CD4-positive, alpha-beta T cell treated with Interferon gamma for 1 hour (primary cell): ENCODE data around the gene KRTAP10-10.
A peak's percentile ranks its signal among the peaks of the same experiment; 100 is the strongest.
"Not testable (repeated sequence)": the region's sequence is repeated elsewhere in the genome, so short reads cannot be mapped to it uniquely, and the experiment has no call there.

Experiments used
- DNase-seq: peaks from one replicate; pipeline ENCODE4 v3.0.0-alpha.2; 2020

The KRTAP10-10 gene

DNA sequence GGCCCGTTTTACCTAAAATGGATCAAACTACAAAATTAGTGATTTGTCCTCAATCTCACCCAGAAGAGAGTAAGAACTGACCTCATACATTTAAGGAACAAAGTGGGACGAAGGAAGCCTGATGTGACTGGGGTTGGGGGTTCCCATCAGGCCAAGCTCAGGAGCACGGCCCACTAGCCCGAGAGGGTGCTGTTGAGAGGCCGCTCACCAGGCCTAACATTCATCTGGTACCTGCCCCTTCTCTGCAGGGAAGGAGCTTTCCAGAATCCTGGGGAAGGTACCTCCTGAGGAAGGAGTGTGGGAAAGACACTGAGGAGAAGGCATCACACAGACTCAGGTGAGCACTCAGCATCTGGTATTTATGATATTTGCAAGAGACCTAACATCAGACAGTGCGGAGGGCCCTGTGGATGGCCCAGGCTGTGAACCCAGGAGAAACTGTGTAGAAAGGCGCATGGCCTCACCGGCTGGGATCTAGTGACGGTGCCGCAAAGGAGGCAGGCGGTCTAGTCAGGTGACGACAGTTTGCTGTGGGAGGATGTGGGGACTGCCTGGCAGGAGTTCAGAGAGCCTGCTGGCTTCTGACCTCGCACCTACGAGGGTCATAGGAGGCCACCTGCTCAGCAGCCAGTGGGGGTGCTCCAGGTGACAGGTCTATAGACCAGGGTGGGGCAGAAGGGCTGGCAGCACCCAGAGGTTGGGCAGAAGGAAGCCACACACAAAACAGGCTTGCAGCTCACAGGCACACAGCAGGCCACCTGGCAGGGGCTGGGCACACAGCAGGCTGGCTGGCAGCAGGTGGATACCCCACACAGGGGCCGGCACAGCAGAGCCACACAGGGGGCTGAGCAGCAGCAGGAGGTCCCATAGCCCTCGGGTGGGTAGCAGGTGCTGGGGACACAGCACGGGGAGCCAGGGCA, 16.8 kb downstream of the KRTAP10-10 start:
- DNase-seq = peak; percentile 82

DNA sequence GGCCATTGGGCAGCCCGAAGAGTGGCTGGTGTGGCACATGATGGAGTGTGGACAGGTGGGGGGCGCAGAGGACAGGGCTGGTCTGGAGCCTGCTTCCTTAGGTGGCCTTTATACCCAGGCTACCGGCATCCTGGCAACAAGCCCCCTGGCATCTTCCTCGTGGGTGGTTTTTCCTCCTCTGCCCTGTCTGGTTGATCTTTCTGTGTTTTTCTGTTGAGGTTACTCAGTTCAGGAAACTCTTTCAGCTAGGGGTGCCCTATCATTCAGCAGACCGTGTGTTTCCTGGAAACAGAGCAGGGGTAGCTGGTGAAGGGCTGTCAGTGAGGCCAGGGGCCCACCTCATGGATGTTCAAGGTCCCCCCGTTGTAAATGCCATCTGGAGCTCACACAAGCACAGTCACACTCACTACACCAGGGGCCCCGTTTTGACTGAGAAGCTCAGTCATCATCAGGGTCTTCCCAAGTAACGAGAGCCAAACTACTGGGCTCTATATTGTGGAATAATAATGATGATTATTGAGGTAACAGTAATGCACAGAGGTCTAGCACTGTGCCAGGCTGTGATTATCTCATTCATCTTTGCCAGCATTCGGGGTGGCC, 17.5 kb downstream of the KRTAP10-10 start, which contains the start of gene KRTAP12-4:
TSS of gene KRTAP12-4 (minus strand) at position 84 of the 600 bp plus-strand sequence. CDS start at position 39, 45 bp downstream.
- no peak for DNase-seq

DNA sequence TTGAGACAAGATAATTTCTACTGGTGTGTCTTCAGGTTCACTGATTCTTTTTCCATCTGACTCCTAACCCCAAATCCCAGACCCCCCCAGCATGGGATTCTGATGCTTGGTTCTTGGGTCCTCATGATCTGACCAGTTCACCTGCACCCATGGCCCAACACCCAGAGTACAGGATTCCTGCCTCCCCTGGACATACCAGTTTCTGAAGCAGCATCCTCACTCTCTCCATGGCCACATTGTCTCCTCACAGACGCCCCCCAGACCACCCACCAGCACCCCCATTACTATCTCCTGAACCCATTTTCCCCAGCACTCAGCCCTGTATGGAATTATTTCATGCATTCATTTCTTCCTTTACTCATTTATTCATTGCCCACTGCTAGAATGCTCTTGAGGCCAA, 19.7 kb downstream of the KRTAP10-10 start:
- DNase-seq = no peak

DNA sequence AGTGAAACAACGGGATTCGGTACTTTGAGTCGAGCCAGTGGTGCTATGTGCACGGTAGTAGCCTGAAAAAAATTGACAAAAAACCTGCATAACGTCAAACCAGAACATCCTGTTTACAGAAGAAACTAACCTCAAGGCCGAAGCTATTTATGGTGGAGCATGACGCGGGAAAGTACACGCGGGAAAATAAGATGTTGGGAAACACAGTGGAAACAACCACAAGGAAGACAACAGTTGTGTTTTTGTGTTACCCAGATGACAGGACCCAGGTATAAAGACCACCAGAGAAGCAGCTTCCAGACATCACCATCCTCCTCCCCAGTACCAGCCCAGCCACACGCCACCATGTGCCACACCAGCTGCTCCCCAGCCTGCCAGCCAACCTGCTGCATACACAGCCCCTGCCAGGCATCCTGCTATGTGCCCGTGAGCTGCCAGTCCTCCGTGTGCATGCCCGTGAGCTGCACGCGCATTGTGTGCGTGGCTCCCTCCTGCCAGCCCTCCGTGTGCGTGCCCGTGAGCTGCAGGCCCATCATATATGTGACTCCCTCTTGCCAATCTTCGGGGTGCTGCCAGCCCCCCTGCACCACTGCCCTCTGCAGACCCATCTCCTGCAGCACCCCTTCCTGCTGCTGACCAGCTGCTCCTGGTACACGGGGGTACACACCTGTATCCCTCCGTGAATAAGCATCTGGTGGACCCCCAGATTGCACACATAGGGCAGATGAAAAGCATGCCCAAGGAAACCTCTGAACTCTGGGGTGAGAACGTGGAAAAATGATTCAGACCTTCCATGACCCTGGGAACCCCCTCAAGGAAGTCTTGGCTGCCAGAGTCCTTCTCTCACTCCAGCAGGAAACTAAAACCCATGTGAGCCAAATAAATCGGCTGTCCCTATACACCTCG, 20.7 kb downstream of the KRTAP10-10 start, which contains the start of gene KRTAP12-3:
TSS of gene KRTAP12-3 (plus strand) at position 298 of the 906 bp plus-strand sequence. CDS start at position 346, 48 bp downstream.
- DNase-seq = peak; percentile 68

DNA sequence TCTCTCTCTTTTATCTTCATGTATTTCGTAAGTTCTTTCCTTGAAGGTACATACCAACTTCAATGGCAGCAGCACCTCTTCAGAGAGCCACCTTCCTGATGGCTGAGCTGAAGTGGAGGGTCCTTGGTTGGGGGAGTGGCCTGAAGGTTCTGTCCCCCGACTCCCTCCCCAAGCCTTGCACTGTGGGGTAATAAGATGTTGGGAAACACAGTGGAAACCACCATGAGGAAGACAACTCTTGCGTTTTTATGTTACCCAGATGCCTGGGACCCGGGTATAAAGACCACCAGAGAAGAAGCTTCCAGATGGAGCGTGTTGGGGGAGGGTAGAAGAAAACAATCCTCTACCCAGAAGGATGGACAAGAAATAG, 21.4 kb downstream of the KRTAP10-10 start:
- DNase-seq = no peak

DNA sequence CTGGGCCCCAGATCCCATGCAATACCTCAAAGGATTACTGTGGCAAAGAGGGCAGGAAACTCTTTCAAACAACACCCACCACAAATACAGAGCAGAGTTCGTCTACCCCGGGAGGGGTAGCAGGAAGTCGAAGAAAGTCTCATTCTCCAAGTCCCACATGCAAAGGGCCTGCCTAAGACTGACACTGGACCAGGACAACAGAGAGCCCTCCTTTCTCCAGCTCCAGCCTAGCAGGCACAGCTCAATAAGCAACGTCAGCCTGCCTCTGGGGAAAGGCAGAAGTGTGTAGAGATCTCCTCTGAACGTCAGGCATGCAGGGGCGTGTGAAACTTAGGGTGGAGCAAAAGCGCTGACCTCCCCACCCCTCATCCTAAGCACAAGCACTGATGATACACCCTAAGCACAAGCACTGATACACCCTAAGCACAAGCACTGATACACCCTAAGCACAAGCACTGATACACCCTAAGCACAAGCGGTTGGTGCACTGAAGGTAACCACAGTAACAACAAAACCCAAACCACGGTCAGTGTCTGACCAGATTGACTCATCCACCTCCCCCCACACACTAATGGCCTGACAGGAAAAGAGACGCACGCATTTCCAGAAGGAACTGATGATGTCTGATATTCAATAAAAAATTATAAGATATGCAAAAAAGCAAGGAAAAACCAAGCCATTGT, 21.9 kb downstream of the KRTAP10-10 start:
- peak; percentile 10 for DNase-seq

DNA sequence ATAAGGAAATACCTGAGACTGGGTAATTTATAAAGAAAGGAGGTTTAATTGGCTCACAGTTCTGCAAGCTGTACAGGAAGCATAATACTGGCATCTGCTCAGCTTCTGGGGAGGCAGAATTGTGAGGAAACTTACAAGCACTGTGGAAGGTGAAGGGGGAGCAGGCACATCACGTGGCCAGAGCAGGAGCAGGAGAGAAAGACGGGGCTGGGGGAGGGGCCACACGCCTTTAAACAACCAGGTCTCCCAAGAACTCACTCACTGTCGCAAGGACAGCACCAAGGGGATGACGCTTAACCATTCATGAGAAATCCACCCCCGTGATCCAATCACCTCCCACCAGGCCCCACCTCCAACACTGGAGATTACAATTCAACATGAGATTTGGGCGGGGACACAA, 24.4 kb downstream of the KRTAP10-10 start:
- DNase-seq = not testable (repeated sequence)

DNA sequence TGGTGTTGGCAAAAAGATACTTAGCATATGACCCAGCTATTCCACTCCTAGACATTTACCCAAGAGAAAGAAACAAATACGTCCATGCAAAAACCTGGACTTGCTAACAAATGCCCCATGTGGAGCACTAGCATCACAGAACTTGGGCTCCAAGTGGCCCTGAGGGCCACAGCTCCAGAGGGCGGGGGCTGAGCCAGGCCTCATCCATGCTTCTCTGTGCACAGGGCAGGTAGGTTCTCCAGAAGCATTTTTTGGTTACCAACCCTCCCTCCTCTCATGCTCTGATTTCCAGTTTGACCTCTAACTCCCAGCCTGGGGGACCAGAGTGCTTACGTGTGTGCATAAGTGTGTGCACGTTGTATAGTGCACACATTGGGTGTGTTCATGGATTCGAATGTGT, 27.5 kb downstream of the KRTAP10-10 start:
- DNase-seq = no peak

DNA sequence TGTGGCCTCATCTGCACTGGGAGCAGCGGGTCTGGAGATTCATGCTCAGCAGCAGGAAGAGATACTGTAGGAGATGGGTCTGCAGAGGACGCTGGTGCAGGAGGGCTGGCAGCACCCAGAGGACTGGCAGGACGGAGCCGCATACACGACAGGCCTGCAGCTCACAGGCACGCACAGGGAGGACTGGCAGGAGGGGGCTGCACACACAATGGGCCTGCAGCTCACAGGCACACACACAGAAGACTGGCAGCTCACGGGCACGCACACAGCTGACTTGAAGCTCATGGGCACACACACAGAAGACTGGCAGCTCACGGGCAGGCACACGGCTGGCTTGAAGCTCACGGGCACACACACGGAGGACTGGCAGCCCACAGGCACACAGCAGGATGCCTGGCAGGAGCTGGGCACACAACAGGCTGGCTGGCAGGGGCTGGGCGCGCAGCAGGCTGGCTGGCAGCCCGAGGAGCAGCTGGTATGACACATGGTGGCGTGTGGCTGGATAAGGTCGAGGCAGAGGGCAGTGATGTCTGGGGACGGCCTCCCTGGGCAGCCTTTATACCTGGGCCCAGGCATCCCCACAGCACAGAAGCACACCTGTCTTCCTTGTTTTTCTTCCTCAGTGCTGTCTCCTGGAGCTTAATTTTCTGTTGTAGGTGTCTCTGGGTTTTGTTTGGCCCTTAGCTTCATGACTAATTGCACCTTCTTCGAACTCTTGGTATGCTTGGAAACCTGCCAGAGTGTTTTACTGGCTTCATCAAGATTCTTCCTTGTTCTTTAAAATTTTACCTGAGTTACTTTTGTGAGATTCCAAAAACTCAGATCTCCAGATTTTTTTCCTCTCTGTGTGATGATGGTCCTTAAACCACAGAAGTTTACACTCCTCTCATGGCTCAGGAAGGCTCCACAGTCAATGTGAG, 29.5 kb downstream of the KRTAP10-10 start, which contains the start of gene KRTAP12-2:
TSS of gene KRTAP12-2 (minus strand) at position 527 of the 920 bp plus-strand sequence. CDS start at position 486, 41 bp downstream.
- DNase-seq = no peak

DNA sequence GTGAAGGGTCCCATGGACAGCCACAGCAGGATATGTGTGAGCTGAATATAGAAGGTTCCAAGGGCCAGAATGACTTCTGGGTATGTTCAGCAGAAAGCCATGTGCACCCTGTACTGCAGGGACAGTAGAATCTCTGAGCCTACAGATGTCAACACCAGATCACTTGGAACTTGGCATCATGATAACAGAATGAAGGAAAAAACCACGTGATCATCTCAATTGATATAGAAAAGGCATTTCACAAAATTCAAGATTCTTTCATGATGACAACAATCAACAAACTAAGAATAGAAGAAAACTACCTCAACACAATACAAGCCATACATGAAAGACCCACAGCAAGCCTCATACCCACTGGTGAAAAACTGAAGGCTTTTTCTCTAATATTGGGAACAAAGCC, 30.5 kb downstream of the KRTAP10-10 start:
- DNase-seq = no peak

DNA sequence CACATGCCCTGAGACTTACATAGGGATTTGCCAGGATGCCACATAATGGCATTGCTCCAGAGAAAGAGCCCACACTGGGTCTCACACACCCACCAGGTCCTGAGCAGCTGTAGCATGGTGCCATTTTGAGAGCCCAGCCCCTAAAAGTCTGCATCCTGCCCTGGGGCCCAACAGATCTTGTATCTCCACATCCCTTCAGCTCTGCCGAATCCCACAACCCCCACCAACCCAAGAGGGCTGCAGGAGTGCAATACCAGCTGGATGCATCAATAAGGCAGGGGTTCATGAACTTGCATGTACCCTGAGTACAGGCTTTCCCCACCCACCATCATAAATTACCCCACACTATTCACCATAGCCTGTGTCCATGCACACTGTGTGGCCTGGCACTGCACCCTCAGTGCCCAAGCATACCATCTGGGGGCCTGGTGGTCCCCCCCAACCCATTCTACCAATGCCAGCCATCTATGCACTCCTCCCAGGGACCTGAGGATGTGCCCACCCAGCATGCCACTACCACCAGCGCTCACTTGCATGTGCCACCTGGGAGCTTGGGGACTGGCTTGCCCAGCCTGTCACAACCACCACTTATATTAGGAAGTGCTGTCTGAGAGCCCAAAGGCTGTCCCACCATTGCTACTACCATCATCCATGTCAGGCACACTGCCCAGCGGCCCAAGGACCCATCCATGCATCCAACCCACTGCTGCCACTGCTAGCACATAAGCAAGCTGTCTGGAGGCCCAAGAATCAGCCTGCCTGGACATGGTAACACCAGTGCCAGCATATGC, 33.7 kb downstream of the KRTAP10-10 start:
- no peak for DNase-seq

DNA sequence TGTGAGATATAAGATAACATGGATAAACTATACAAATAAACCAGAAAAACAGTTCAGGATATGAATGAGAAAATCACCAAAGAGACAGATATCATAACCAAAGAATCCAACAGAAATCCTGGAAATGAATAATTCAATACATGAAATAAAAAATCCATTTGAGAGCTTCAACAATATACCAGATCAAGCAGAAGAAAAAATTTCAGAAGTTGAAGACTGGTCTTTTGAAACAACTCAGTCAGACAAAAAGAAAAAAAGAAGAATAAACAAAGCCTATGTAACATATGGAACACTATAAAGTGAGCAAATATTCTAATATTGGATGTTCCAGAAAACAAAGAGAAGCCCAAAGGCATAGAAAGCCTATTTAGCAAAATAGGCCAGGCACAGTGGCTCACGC, 34.8 kb downstream of the KRTAP10-10 start:
- no peak for DNase-seq

DNA sequence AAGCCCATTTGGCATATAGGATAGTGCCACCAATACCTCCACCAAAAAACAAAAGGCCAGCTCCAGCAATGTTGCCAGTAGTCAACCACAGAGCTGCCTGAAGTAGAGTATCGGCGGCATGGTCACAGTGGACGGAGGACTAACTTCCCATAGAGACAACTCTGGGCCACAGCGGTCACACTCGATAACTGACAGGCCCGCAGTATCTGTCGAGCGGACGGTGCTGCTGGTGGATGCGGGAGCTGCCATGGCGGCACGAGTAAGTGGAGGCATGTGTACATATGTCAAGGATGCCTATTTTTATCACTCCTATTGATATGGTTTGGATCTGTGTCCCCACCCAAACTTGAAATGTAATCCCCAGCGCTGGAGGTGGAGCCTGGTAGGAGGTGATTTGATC, 40.7 kb downstream of the KRTAP10-10 start:
- no peak for DNase-seq

DNA sequence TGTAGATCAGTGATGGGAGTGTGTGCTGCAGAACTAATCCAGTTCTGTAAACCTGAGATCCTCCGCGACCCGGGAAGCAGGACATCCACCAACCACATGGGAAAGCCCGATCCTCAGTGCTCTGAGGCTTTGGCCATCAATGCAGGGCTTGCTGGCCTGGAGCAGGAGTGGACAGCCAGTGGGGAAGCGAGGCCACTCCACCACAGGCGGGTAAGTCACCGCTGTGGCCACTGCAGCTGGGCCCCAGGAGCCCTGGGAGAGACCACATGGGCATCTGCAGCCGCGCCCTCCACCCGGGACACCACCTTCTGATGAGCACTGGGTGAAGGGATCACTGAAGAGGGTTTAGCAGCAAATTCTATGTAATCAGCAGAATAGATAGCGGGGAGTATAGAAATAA, 44.0 kb downstream of the KRTAP10-10 start:
- DNase-seq = no peak

DNA sequence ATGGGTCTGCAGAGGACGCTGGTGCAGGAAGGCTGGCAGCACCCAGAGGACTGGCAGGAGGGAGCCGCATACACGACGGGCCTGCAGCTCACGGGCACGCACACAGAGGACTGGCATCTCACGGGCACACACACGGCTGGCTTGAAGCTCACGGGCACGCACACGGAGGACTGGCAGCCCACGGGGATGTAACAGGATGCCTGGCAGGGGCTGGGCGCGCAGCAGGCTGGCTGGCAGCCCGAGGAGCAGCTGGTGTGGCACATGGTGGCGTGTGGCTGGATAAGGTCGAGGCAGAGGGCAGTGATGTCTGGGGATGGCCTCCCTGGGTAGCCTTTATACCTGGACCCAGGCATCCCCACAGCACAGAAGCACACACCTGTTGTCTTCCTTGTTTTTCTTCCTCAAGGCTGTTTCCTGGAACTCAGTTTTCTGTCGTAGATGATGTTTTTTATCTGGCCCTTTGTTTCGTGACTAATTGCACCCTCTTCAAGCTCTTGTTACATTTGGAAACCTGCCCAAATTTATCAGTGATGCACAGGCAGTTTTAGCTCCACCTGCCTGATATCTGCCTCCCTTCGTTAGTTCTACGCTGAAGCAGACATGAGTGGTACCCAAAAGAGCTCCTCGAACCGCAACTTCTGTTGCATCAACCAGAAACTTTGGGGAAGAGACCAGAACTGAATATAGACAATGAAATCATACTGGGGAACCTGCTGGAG, 44.9 kb downstream of the KRTAP10-10 start, which contains the start of gene KRTAP12-1:
TSS of gene KRTAP12-1 (minus strand) at position 303 of the 719 bp plus-strand sequence. CDS start at position 263, 40 bp downstream.
- DNase-seq = no peak

DNA sequence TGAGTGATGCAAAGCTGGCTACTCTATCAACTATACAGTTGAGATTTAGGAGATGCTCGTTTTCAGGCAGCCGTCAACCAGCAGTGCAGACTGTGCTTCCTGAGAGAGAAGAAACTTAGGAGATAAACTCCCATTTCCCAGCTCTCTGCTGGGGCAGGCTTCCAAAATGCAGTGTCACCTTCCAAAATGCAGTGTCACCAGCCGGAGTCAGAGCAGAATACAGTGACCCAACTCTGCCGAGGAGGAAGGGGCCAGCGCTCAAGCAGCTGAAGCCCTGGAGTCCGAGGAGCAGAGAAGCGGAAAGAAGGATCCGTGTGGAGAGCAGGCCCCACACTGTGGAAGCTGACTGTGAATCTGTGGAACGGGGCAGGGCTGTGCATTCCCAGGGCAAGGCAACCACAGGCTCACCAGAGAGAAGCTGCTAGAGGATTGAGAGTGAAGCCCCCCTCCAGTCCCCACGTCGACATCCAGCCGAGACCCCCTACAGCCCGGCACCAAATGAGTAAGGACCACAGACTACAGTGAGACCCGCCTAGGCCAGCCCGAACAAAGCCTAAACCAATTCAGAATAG, 45.5 kb downstream of the KRTAP10-10 start:
- no peak for DNase-seq

DNA sequence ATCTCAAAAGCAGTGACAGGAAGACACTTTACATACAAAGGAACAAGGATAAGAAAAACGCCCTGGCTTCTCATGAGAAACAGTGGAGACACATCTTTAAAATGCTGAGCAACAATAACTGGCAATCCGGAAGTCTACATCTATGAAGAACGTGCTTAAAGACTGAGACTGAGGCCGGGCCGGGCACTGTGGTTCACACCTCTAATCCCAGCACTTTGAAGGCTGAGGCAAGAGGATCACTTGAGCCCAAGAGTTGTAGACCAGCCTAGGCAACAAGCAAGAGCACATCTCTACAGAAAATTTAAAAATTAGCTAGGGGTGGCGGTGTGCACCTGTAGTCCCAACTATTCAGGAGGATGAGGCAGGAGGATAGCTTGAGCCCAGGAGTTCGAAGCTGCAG, 46.9 kb downstream of the KRTAP10-10 start:
- DNase-seq = no peak

DNA sequence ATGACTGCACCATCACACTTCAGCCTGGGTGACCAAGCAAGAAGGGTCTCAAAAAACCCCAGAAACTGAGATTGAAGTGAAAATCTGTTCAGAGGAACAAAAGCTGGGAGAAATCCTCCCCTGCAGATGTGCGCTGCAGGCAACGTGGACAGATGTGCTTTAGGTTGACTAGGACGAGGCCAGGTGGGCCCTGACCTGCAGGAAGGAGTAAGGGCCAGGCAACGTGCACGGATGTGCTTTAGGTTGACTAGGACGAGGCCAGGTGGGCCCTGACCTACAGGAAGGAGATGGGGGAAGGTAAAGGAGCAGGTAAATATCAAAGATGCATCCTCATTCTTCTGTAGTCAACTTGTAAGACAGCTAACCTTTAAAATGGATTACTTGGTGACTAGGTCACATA, 47.3 kb downstream of the KRTAP10-10 start:
- no peak for DNase-seq

DNA sequence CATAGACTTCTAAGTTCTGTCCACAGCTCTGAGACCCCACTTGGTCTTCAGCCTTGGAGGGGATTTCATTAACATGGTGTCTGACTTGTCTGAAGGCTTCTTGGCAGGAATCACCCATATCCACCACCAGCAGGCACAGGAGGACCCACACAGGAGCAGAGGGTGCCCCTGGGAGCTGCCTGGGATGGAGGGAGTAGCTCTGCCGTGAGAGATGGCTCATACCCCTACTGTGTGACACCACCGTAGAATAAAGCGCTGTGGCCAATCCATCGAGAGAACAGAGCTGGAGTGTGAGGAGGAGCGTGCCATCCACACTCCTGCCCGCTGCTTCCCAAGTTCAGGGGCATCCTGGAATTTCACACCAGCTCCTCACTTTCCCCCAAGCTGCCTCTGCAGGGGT, 47.9 kb downstream of the KRTAP10-10 start:
- not testable (repeated sequence) for DNase-seq
